ENCODE measurements around the gene MFRP. TPM values are rescaled to one million over a fixed set of nuclear protein-coding genes. Genes with fewer than 3 reads are reported as not detected.

Gene MFRP
- total RNA-seq, 1 experiment from 2014 or later, result not detected

GRCh38 chr11:119355091-119355843, 8.8 kb upstream of the MFRP start:
- no peaks in the 10 kb centered on the region for H3K27me3 ChIP-seq

GRCh38 chr11:119352857-119353260, 6.4 kb upstream of the MFRP start:
- DNase-seq, result peak; percentile 42 to 63
- H3K4me1 ChIP-seq, result peaks cover 7% of the 10 kb centered on the region
- H3K27me3 ChIP-seq, result no peaks in the 10 kb centered on the region
- no peaks in the 10 kb centered on the region for H3K36me3 ChIP-seq
- no peak overlapping the region for H3K4me3 ChIP-seq
- H3K27ac ChIP-seq, result no peak overlapping the region
- no peaks in the 10 kb centered on the region for H3K9me3 ChIP-seq (replicated peaks)

More at GRCh38 chr11:119355091-119355843, 8.8 kb upstream of the MFRP start:
- no peak for DNase-seq
- 0 out of 2 replicates have a peak, but pooled peaks cover 2% of the 10 kb centered on the region for H3K36me3 ChIP-seq
- no peak overlapping the region for H3K4me3 ChIP-seq
- peaks cover 10% of the 10 kb centered on the region for H3K4me1 ChIP-seq
- H3K27ac ChIP-seq, result no peak overlapping the region
- no peaks in the 10 kb centered on the region for H3K9me3 ChIP-seq (replicated peaks)

- H3K4me1 ChIP-seq, result peaks cover 11% of the 10 kb centered on the region
- no peak overlapping the region for H3K27ac ChIP-seq
- no peaks in the 10 kb centered on the region for H3K36me3 ChIP-seq
- no peaks in the 10 kb centered on the region for H3K27me3 ChIP-seq
- no peaks in the 10 kb centered on the region for H3K9me3 ChIP-seq (replicated peaks)
- no peak overlapping the region for H3K4me3 ChIP-seq
- DNase-seq, result no peak
Measured at GRCh38 chr11:119351232-119351631, 4.7 kb upstream of the MFRP start.

GRCh38 chr11:119350302-119350701, 3.8 kb upstream of the MFRP start:
- Histone ChIP-seq H3K4me3 (no peak overlapping the region), H3K9me3 (replicated peaks) (no peaks in the 10 kb centered on the region), H3K36me3 (no peaks in the 10 kb centered on the region), H3K27me3 (no peaks in the 10 kb centered on the region), H3K27ac (no peak overlapping the region), H3K4me1 (peaks cover 11% of the 10 kb centered on the region)
- no peak for DNase-seq

- H3K9me3 ChIP-seq (replicated peaks), result no peaks in the 10 kb centered on the region
- peaks cover 8% of the 10 kb centered on the region for H3K4me1 ChIP-seq
- peak in 1 of 2 experiments; percentile 34 for DNase-seq
- H3K4me3 ChIP-seq, result no peak overlapping the region
- H3K27ac ChIP-seq, result no peak overlapping the region
- H3K36me3 ChIP-seq, result no peaks in the 10 kb centered on the region
- H3K27me3 ChIP-seq, result no peaks in the 10 kb centered on the region
Measured at GRCh38 chr11:119347940-119348605, 1.6 kb upstream of the MFRP start.

GRCh38 chr11:119347242-119347641, 737 bp upstream of the MFRP start:
- Histone ChIP-seq H3K4me3 (no peak overlapping the region), H3K36me3 (no peaks in the 10 kb centered on the region), H3K27me3 (no peaks in the 10 kb centered on the region), H3K27ac (no peak overlapping the region), H3K4me1 (0 out of 2 replicates have a peak, but pooled peaks cover 4% of the 10 kb centered on the region), H3K9me3 (replicated peaks) (no peaks in the 10 kb centered on the region)
- no peak for DNase-seq

- Histone ChIP-seq H3K9me3 (replicated peaks) (no peaks in the 10 kb centered on the region), H3K4me1 (0 out of 2 replicates have a peak, but pooled peaks cover 4% of the 10 kb centered on the region), H3K27ac (no peak overlapping the region), H3K4me3 (no peak overlapping the region), H3K36me3 (no peaks in the 10 kb centered on the region), H3K27me3 (no peaks in the 10 kb centered on the region)
- no peak for DNase-seq
Measured at GRCh38 chr11:119345685-119346084, 820 bp downstream of the MFRP start.

- H3K27me3 ChIP-seq, result no peaks in the 10 kb centered on the region
- no peak overlapping the region for H3K27ac ChIP-seq
- H3K9me3 ChIP-seq (replicated peaks), result no peaks in the 10 kb centered on the region
- H3K4me3 ChIP-seq, result no peak overlapping the region
- DNase-seq, result no peak
- no peaks in the 10 kb centered on the region for H3K36me3 ChIP-seq
- H3K4me1 ChIP-seq, result 0 out of 2 replicates have a peak, but pooled peaks cover 4% of the 10 kb centered on the region
Measured at GRCh38 chr11:119344291-119345010, 2.1 kb downstream of the MFRP start.

- Histone ChIP-seq H3K4me3 (no peak overlapping the region), H3K27me3 (no peaks in the 10 kb centered on the region), H3K36me3 (no peaks in the 10 kb centered on the region), H3K27ac (no peak overlapping the region), H3K4me1 (0 out of 2 replicates have a peak, but pooled peaks cover 4% of the 10 kb centered on the region), H3K9me3 (replicated peaks) (no peaks in the 10 kb centered on the region)
- no peak for DNase-seq
Measured at GRCh38 chr11:119343726-119344125, 2.8 kb downstream of the MFRP start.

GRCh38 chr11:119342362-119343130, 4.0 kb downstream of the MFRP start:
- no peak for DNase-seq
- Histone ChIP-seq H3K4me3 (no peak overlapping the region), H3K27me3 (no peaks in the 10 kb centered on the region), H3K36me3 (no peaks in the 10 kb centered on the region), H3K27ac (no peak overlapping the region), H3K9me3 (replicated peaks) (no peaks in the 10 kb centered on the region), H3K4me1 (peaks cover 4% of the 10 kb centered on the region; the same call in 1 of the 2 replicates)

GRCh38 chr11:119342023-119342300, 4.5 kb downstream of the MFRP start:
- Histone ChIP-seq H3K27ac (no peak overlapping the region), H3K9me3 (replicated peaks) (no peaks in the 10 kb centered on the region), H3K4me1 (peaks cover 5% of the 10 kb centered on the region; the same call in 1 of the 2 replicates), H3K4me3 (no peak overlapping the region), H3K27me3 (no peaks in the 10 kb centered on the region), H3K36me3 (no peaks in the 10 kb centered on the region)
- DNase-seq, result no peak

- no peak overlapping the region for H3K4me3 ChIP-seq
- H3K27ac ChIP-seq, result no peak overlapping the region
- peaks cover 5% of the 10 kb centered on the region; the same call in 1 of the 2 replicates for H3K4me1 ChIP-seq
Measured at GRCh38 chr11:119341222-119342022, 5.1 kb downstream of the MFRP start.

GRCh38 chr11:119340335-119341221, 5.9 kb downstream of the MFRP start, which contains the start of gene C1QTNF5:
TSS of gene C1QTNF5 (minus strand) at chr11:119340883. CDS start at chr11:119340397, 486 bp downstream.
- H3K9me3 ChIP-seq (replicated peaks), result no peaks in the 10 kb centered on the region
- no peak within 1 kb of the TSS for H3K27ac ChIP-seq
- peak within 1 kb of the TSS; percentile 54 for H3K4me3 ChIP-seq
- H3K27me3 ChIP-seq, result no peaks in the 10 kb centered on the region
- peak in 1 of 2 experiments; percentile 42 for DNase-seq
- H3K36me3 ChIP-seq, result no peaks in the 10 kb centered on the region
- peaks cover 5% of the 10 kb centered on the region; the same call in 1 of the 2 replicates for H3K4me1 ChIP-seq

More at GRCh38 chr11:119341222-119342022, 5.1 kb downstream of the MFRP start:
- no peaks in the 10 kb centered on the region for H3K9me3 ChIP-seq (replicated peaks)
- DNase-seq, result no peak
- no peaks in the 10 kb centered on the region for H3K36me3 ChIP-seq
- H3K27me3 ChIP-seq, result no peaks in the 10 kb centered on the region
